Liver (tissue), 9 donors: Measurements from ENCODE around the gene EAF1. TPM values are rescaled to one million over a fixed set of nuclear protein-coding genes. Genes with fewer than 3 reads are reported as not detected.

Experiments
- DNase-seq: peaks from one replicate; pipeline ENCODE4 v3.0.0-alpha.2; 2017; ENCODE audit warnings: low spot score
- H3K27ac ChIP-seq, 2 donors: one replicate each; pipeline ENCODE4 v1.7.0; 2013; ENCODE audit warnings: inconsistent platforms in 2 of 2, low read length in 2 of 2, control low read depth in 1 of 2, low read depth in 1 of 2, mild to moderate bottlenecking in 1 of 2
- H3K27me3 ChIP-seq, 4 donors: one replicate each; pipeline versions ENCODE4 v1.6.1 to v1.7.0; 2013; ENCODE audit warnings: low read length in 3 of 4, inconsistent platforms in 1 of 4, mild to moderate bottlenecking in 1 of 4, moderate library complexity in 1 of 4; ENCODE audit not compliant: control insufficient read depth in 4 of 4, insufficient read depth in 4 of 4
- H3K36me3 ChIP-seq, 4 donors: one replicate each; pipeline versions ENCODE4 v1.6.1 to v1.7.0; 2013; ENCODE audit warnings: low read length in 3 of 4, mild to moderate bottlenecking in 3 of 4, low read depth in 1 of 4, moderate library complexity in 1 of 4; ENCODE audit not compliant: control insufficient read depth in 4 of 4, insufficient read depth in 3 of 4
- H3K4me1 ChIP-seq, 4 donors: one replicate each; pipeline versions ENCODE4 v1.6.1 to v1.7.0; 2013; ENCODE audit warnings: low read length in 3 of 4, mild to moderate bottlenecking in 3 of 4, moderate library complexity in 1 of 4; ENCODE audit not compliant: control insufficient read depth in 4 of 4, insufficient read depth in 4 of 4
- H3K4me3 ChIP-seq, 3 donors: one replicate each; pipeline versions ENCODE4 v1.6.1 to v1.7.0; 2013; ENCODE audit warnings: low read length in 3 of 3, control low read depth in 1 of 3, low read depth in 1 of 3, mild to moderate bottlenecking in 1 of 3
- H3K9ac ChIP-seq, 2 donors: one replicate each; pipeline ENCODE4 v1.7.0; 2013; ENCODE audit warnings: low read length in 2 of 2, mild to moderate bottlenecking in 2 of 2, moderate library complexity in 2 of 2, control low read depth in 1 of 2, low read depth in 1 of 2
- H3K9me3 ChIP-seq, 4 donors: one replicate each; pipeline versions ENCODE4 v1.6.1 to v1.7.0; 2013; ENCODE audit warnings: low read length in 3 of 4; ENCODE audit not compliant: control insufficient read depth in 4 of 4
- ATF3 ChIP-seq: IDR thresholded peaks from 2 replicates; pipeline ENCODE4 v1.6.1; 2016; ENCODE audit warnings: antibody characterized with exemption
- CTCF ChIP-seq: fragments of 150-350 bp; IDR thresholded peaks from 2 replicates; pipeline ENCODE4 v1.5.1; 2017; ENCODE audit warnings: improper control_type of control experiment, low read depth, low read length; ENCODE audit not compliant: missing input control
- EGR1 ChIP-seq, 2 donors: IDR thresholded peaks; 2 replicates each; pipeline ENCODE4 v1.6.1; 2016 to 2018; ENCODE audit warnings: antibody characterized with exemption in 2 of 2, low read depth in 2 of 2
- FOXA1 ChIP-seq: IDR thresholded peaks from 2 replicates; pipeline ENCODE4 v1.6.1; 2016; ENCODE audit warnings: antibody characterized with exemption
- FOXA2 ChIP-seq: IDR thresholded peaks from 2 replicates; pipeline ENCODE4 v1.6.1; 2016; ENCODE audit warnings: antibody characterized with exemption
- GABPA ChIP-seq, 2 donors: IDR thresholded peaks in 1 of 2; conservative IDR thresholded peaks in 1 of 2; 2 replicates each; pipeline ENCODE4 v1.6.1; 2016; ENCODE audit warnings: antibody characterized with exemption in 2 of 2, mild to moderate bottlenecking in 1 of 2, moderate library complexity in 1 of 2
- HNF4A ChIP-seq, 2 donors: conservative IDR thresholded peaks; 2 replicates each; pipeline ENCODE4 v1.6.1; 2016; ENCODE audit warnings: antibody characterized with exemption in 2 of 2, mild to moderate bottlenecking in 2 of 2
- HNF4G ChIP-seq: IDR thresholded peaks from 2 replicates; pipeline ENCODE4 v1.6.1; 2016; ENCODE audit warnings: antibody characterized with exemption
- JUND ChIP-seq, 2 donors: IDR thresholded peaks; 2 replicates each; pipeline ENCODE4 v1.6.1; 2016; ENCODE audit warnings: antibody characterized with exemption in 2 of 2
- MAX ChIP-seq: IDR thresholded peaks from 2 replicates; pipeline ENCODE4 v1.6.1; 2016; ENCODE audit warnings: antibody characterized with exemption
- NR2F2 ChIP-seq: IDR thresholded peaks from 2 replicates; pipeline ENCODE4 v1.6.1; 2016; ENCODE audit warnings: antibody characterized with exemption
- RAD21 ChIP-seq, 2 donors: IDR thresholded peaks; 2 replicates each; pipeline ENCODE4 v1.6.1; 2016; ENCODE audit warnings: antibody characterized with exemption in 2 of 2, mild to moderate bottlenecking in 2 of 2
- REST ChIP-seq: IDR thresholded peaks from 2 replicates; pipeline ENCODE4 v1.6.1; 2016; ENCODE audit warnings: antibody characterized with exemption, mild to moderate bottlenecking
- RXRA ChIP-seq, 2 donors: IDR thresholded peaks; 2 replicates each; pipeline ENCODE4 v1.6.1; 2017 to 2018; ENCODE audit warnings: antibody characterized with exemption in 2 of 2, mild to moderate bottlenecking in 1 of 2
- SP1 ChIP-seq: IDR thresholded peaks from 2 replicates; pipeline ENCODE4 v1.6.1; 2018; ENCODE audit warnings: antibody characterized with exemption, mild to moderate bottlenecking
- TAF1 ChIP-seq: conservative IDR thresholded peaks from 2 replicates; pipeline ENCODE4 v1.6.1; 2016; ENCODE audit warnings: antibody characterized with exemption, mild to moderate bottlenecking
- YY1 ChIP-seq: IDR thresholded peaks from 2 replicates; pipeline ENCODE4 v1.6.1; 2016; ENCODE audit warnings: antibody characterized with exemption, mild to moderate bottlenecking
- ZBTB33 ChIP-seq: IDR thresholded peaks from 2 replicates; pipeline ENCODE4 v1.6.1; 2016; ENCODE audit warnings: antibody characterized with exemption
- WGBS: extraction: QIAGEN DNeasy Blood & Tissue Kit; methylation state at CpG from one replicate; pipeline ENCODE4 v1.1.7; 2013; 5-methylcytosine and 5-hydroxymethylcytosine counted together
- polyA plus RNA-seq, 2 donors: library from polyadenylated mRNA; stranded (reverse) in 1 of 2; unstranded in 1 of 2; fragments of 200-250 nt in 1 of 2; fragments of >200 nt in 1 of 2; fragmentation: Nextera tagmentation in 1 of 2; extraction: Ambion mirVana in 1 of 2; gene quantifications; one replicate each; pipeline versions ENCODE4 v1.2.1 to v1.2.3, GENCODE V29; 2013 to 2015
- total RNA-seq, 2 donors: library from RNA; depleted of rRNA; stranded (reverse); fragments of >200 nt; gene quantifications; one replicate each; pipeline ENCODE4 v1.2.3, GENCODE V29; 2014
- donor health status: healthy.
- donor health status: healthy.
- donor health status: healthy.
- donor health status: healthy.
- donor health status: healthy.

EAF1 gene
- total and polyA plus RNA-seq, 4 donors: 4.6 to 15.0 (median 11.4) TPM

DNA sequence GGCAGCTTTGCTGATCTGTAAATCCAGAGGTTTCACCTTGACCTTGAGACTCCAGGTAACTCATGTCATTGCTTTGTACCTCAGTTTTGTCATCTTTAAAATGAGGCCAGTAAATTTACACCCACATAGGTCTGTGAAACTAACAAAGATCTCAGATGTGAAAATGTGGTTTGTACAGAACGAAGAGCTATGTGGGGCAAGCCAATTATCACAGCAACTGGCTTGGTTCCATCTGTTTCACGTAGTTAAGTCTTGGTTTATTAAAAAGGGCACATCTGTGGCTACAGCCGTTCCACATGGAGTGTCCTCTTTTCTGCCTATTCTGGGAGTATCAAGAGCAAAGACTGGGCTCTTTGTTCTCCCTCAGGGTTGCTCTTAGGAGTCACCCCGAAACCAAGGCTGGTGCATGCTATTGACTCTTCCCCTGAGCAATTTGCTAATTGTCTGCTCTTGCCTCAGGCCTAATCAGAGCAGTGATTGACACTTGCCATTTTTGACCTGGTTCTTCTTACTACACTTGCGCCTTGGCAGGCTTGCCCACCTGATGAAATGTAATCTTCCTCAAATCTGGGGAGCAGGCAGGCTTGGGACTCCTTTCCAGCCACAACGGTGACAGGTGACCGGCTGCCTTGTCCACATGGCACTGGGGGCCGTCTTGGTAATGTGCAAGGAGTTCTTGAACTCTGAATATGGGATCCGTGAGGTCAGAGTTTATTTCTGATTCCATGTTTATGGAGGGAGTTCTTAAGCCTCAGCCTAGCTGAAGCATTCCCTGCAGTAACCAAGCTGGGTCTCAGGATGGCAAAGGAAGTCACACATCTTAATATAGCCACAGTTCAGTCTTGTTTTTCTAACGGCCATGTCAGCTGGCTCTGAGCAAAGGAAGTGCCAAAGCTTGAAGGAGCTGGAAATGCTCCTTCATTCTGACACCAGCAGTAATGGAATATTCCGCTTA is 40.1 kb downstream of the EAF1 start:
- no peak overlapping the region for H3K27ac ChIP-seq
- no peak for DNase-seq
- H3K36me3 ChIP-seq: peaks cover 0 to 3% (median 0%) of the 10 kb centered on the region in 4 donors
- no peak overlapping the region for H3K4me3 ChIP-seq
- no peaks in the 10 kb centered on the region for H3K27me3 ChIP-seq
- no peaks in the 10 kb centered on the region for H3K9me3 ChIP-seq
- no peaks in the 10 kb centered on the region for H3K4me1 ChIP-seq
- TF ChIP-seq FOXA1 (no peak), GABPA (IDR thresholded peaks at IDR 0.05 in 1 of 2, conservative IDR thresholded peaks at IDR 0.05 in 1 of 2) (no peak), FOXA2 (no peak), ATF3 (no peak), TAF1 (no peak), RAD21 (IDR thresholded peaks at IDR 0.05) (no peak), HNF4G (no peak), NR2F2 (no peak), REST (no peak), ZBTB33 (no peak), HNF4A (conservative IDR thresholded peaks at IDR 0.05) (no peak), RXRA (IDR thresholded peaks at IDR 0.05) (no peak), JUND (IDR thresholded peaks at IDR 0.05) (no peak), CTCF (no peak), YY1 (no peak), MAX (no peak), SP1 (no peak), EGR1 (IDR thresholded peaks at IDR 0.05; ENCODE audit: low read depth in 2 of 2) (no peak)
- no peak overlapping the region for H3K9ac ChIP-seq
- 85% methylated on average over 11 of the region's 11 CpGs for WGBS
